Heart right ventricle (tissue), 16 donors: ENCODE measurements around the gene ZSCAN2. TPM values are rescaled to one million over a fixed set of nuclear protein-coding genes. Genes with fewer than 3 reads are reported as not detected.

Source experiments
- ATAC-seq, 8 donors: fragments of 200-7000 bp; cut with Tn5 transposase; one replicate each; pipeline ENCODE4 v1.9.1; 2020; ENCODE audit warnings: mild to moderate bottlenecking in 8 of 8, moderate library complexity in 8 of 8, moderate number of reproducible peaks in 1 of 8
- DNase-seq, 2 donors: peaks; one replicate each; pipeline ENCODE4 v3.0.0-alpha.2; 2020
- H3K27ac ChIP-seq, 10 donors: fragments of 200-600 bp; sonication (generic) in 2 of 10; one replicate each; pipeline versions ENCODE4 v1.5.0 to v1.8.0; 2020 to 2022; ENCODE audit warnings: mild to moderate bottlenecking in 3 of 10
- H3K27me3 ChIP-seq, 7 donors: fragments of 200-600 bp; one replicate each; pipeline ENCODE4 v1.8.0; 2021 to 2022; ENCODE audit warnings: mild to moderate bottlenecking in 2 of 7
- H3K36me3 ChIP-seq, 9 donors: fragments of 200-600 bp; sonication (generic) in 1 of 9; one replicate each; pipeline versions ENCODE4 v1.5.0 to v1.8.0; 2020 to 2022; ENCODE audit warnings: mild to moderate bottlenecking in 2 of 9
- H3K4me1 ChIP-seq, 9 donors: fragments of 200-600 bp; sonication (generic) in 1 of 9; one replicate each; pipeline versions ENCODE4 v1.5.0 to v1.8.0; 2020 to 2022; ENCODE audit warnings: mild to moderate bottlenecking in 4 of 9
- H3K4me3 ChIP-seq, 10 donors: fragments of 200-600 bp; sonication (generic) in 2 of 10; one replicate each; pipeline versions ENCODE4 v1.5.0 to v1.8.0; 2020 to 2022; ENCODE audit warnings: mild to moderate bottlenecking in 7 of 10, moderate library complexity in 2 of 10
- H3K9me3 ChIP-seq, 11 donors: fragments of 200-600 bp in 10 of 11; sonication (generic) in 2 of 11; one replicate each; pipeline versions ENCODE4 v1.5.0 to v1.8.0; 2013 to 2022; ENCODE audit warnings: mild to moderate bottlenecking in 2 of 11, control low read depth in 1 of 11, moderate library complexity in 1 of 11
- CTCF ChIP-seq, 9 donors: fragments of 200-600 bp; sonication (generic) in 2 of 9; IDR thresholded peaks; one replicate each; pipeline versions ENCODE4 v1.5.0 to v1.8.0; 2021 to 2022; ENCODE audit warnings: antibody characterized with exemption in 9 of 9, mild to moderate bottlenecking in 5 of 9, moderate library complexity in 1 of 9
- WGBS, 2 donors: extraction: QIAGEN DNeasy Blood & Tissue Kit; methylation state at CpG; one replicate each; pipeline ENCODE4 v1.1.7; 2013; ENCODE audit warnings: inconsistent platforms in 1 of 2; 5-methylcytosine and 5-hydroxymethylcytosine counted together
- intact Hi-C, 10 donors: fragments of 100-400 bp; cut with DNase I; formaldehyde crosslinking; loops; one replicate each; pipeline versions ENCODE4 v1.11.1 to v1.14.2; 2022
- polyA plus RNA-seq, 2 donors: library from polyadenylated mRNA; stranded (reverse); fragments of 200-250 nt; gene quantifications; one replicate each; pipeline ENCODE4 v1.2.3, GENCODE V29; 2013
- total RNA-seq, 10 donors: library from RNA; stranded (reverse); fragmentation: NEBNext Ultra II Directional in 3 of 10; extraction: Animal tissue kit (Norgen Biotek cat#: 25700) in 3 of 10; gene quantifications; one replicate each; pipeline versions ENCODE4 v1.2.1 to v1.2.4, GENCODE V29; 2021 to 2023
- donor health status: Arrhythmogenic right ventricular cardiomyopathy.
- donor health status: ischemic (EF 13 %, LVEDD 7.1; RV severe dilation, severe dysfunction).
- donor health status: healthy with polysubstance abuse.
- donor health status: DM: no; HTN: yes; CAD: no.
- donor health status: DM: no; HTN: no; CAD: no.
- donor health status: ischemic (EF 25% LVEDD 6.9; RV normal size, moderate dysfunction).
- donor health status: ischemic (EF 25% LVEDD 5.7; RV mildly dilated, moderate dysfunction).
- donor health status: healthy.
- donor health status: DM: yes; HTN: yes; CAD: no.
- donor health status: Ischemic cardiomyopathy.
- donor health status: ischemic (EF 35%, LVEDD 5.7; RV mildly dilated, moderate dysfunction).
- donor health status: nonischemic (EF 11% LVEDD 7.7; RV severe dilation, severe dysfunction).
- donor health status: DM: yes; HTN: yes; CAD: no.
- donor health status: PGD.
- donor health status: ischemic (EF 29% LVEDD 5.4; RV normal size, mild dysfunction).
- donor health status: nonischemic (EF 23%, LVEDD 6.1; RV moderate dilation, normal function).

The ZSCAN2 gene
- total and polyA plus RNA-seq, 12 donors, result 3.7 to 8.1 (median 5.7) TPM

- TF ChIP-seq CTCF (IDR thresholded peaks at IDR 0.05), result no peak
- 87 to 92% methylated on average over 7 of the region's 7 CpGs for WGBS, 2 donors
These were observed 23.6 kb downstream of the ZSCAN2 start for GRCh38 chr15:84624359-84624758.

GRCh38 chr15:84625123-84625522, 24.3 kb downstream of the ZSCAN2 start:
- Histone ChIP-seq H3K4me1 (peaks cover 0 to 2% (median under 1%) of the 10 kb centered on the region in 9 donors), H3K4me3 (no peak overlapping the region), H3K27me3 (no peaks in the 10 kb centered on the region), H3K9me3 (peaks cover 0 to 26% (median 13%) of the 10 kb centered on the region in 11 donors), H3K36me3 (peaks cover 0 to 39% (median 17%) of the 10 kb centered on the region in 9 donors), H3K27ac (peak overlapping the region in 2 of 10 donors; percentile 10 to 40)
- DNase-seq (no peak), ATAC-seq (no peak)
- intact Hi-C loops, result no loop called here
- no peak for TF ChIP-seq CTCF (IDR thresholded peaks at IDR 0.05)
- WGBS, 2 donors, result 75 to 81% methylated on average over 2 of the region's 2 CpGs

More at GRCh38 chr15:84624359-84624758, 23.6 kb downstream of the ZSCAN2 start:
- no peak for DNase-seq
- no peak for ATAC-seq
- Histone ChIP-seq H3K4me1 (no peaks in the 10 kb centered on the region), H3K27ac (peak overlapping the region in 2 of 10 donors; percentile 9 to 10), H3K27me3 (no peaks in the 10 kb centered on the region), H3K9me3 (peaks cover 0 to 29% (median 13%) of the 10 kb centered on the region in 11 donors), H3K4me3 (no peak overlapping the region), H3K36me3 (peaks cover 0 to 39% (median 17%) of the 10 kb centered on the region in 9 donors)
- intact Hi-C loops, result no loop called here

- H3K27ac ChIP-seq, result no peak overlapping the region
These were observed 28.2 kb downstream of the ZSCAN2 start for GRCh38 chr15:84629033-84629432.

GRCh38 chr15:84631706-84632272, 31.0 kb downstream of the ZSCAN2 start:
- peaks cover 4 to 49% (median 44%) of the 10 kb centered on the region in 9 donors for H3K4me1 ChIP-seq
- peak in 1 of 8 donors; percentile 1 for ATAC-seq

More at GRCh38 chr15:84629033-84629432, 28.2 kb downstream of the ZSCAN2 start:
- Histone ChIP-seq H3K27me3 (no peaks in the 10 kb centered on the region), H3K4me1 (peaks cover 4 to 28% (median 24%) of the 10 kb centered on the region in 9 donors), H3K9me3 (no peaks in the 10 kb centered on the region), H3K4me3 (no peak overlapping the region), H3K36me3 (peaks cover 0 to 7% (median 0%) of the 10 kb centered on the region in 9 donors)
- intact Hi-C loops, result no loop called here
- 93 to 97% methylated on average over 9 of the region's 9 CpGs for WGBS, 2 donors
- no peak for TF ChIP-seq CTCF (IDR thresholded peaks at IDR 0.05)
- ATAC-seq (no peak), DNase-seq (no peak)

More at GRCh38 chr15:84631706-84632272, 31.0 kb downstream of the ZSCAN2 start:
- Histone ChIP-seq H3K27me3 (no peaks in the 10 kb centered on the region), H3K36me3 (peaks cover 0 to 19% (median 0%) of the 10 kb centered on the region in 9 donors), H3K4me3 (peak overlapping the region; percentile 43 to 85 (median 72)), H3K9me3 (no peaks in the 10 kb centered on the region), H3K27ac (peak overlapping the region; percentile 46 to 100 (median 98))
- WGBS, 2 donors, result 26 to 36% methylated on average over 7 of the region's 7 CpGs
- no peak for TF ChIP-seq CTCF (IDR thresholded peaks at IDR 0.05)
- no peak for DNase-seq
- intact Hi-C loops, result loop anchor here in 3 of 10 donors (1.0 to 5.0 kb wide), 4 partner anchors 23 to 34 kb away; partner anchors contain the start of genes WDR73 (in 1 of the 3) and ZSCAN2 (in 1 of the 3)
